Ishikawa (cell line): ENCODE results near the gene PCMTD2.

ENCODE experiments used
- CEBPB ChIP-seq: IDR thresholded peaks from 2 replicates; pipeline ENCODE4 v1.6.1; 2012
- CREB1 ChIP-seq: IDR thresholded peaks from 2 replicates; pipeline ENCODE4 v1.6.1; 2012; ENCODE audit warnings: low read depth
- EP300 ChIP-seq: IDR thresholded peaks from 2 replicates; pipeline ENCODE4 v1.6.1; 2012; ENCODE audit warnings: borderline replicate concordance
- MAX ChIP-seq: IDR thresholded peaks from 2 replicates; pipeline ENCODE4 v1.6.1; 2012
- NFIC ChIP-seq: IDR thresholded peaks from 2 replicates; pipeline ENCODE4 v1.6.1; 2012
- RAD21 ChIP-seq: IDR thresholded peaks from 2 replicates; pipeline ENCODE4 v1.6.1; 2012; ENCODE audit warnings: low read depth
- REST ChIP-seq: IDR thresholded peaks from 2 replicates; pipeline ENCODE4 v1.6.1; 2012; ENCODE audit warnings: low read depth, mild to moderate bottlenecking
- TAF1 ChIP-seq: IDR thresholded peaks from 2 replicates; pipeline ENCODE4 v1.6.1; 2012; ENCODE audit warnings: low read depth, mild to moderate bottlenecking
- TCF12 ChIP-seq: IDR thresholded peaks from 2 replicates; pipeline ENCODE4 v1.6.1; 2012; ENCODE audit warnings: low read depth
- USF1 ChIP-seq: IDR thresholded peaks from 2 replicates; pipeline ENCODE4 v1.6.1; 2012
- YY1 ChIP-seq: IDR thresholded peaks from 2 replicates; pipeline ENCODE4 v1.6.1; 2012; ENCODE audit warnings: low read depth
- ZBTB7A ChIP-seq: IDR thresholded peaks from 2 replicates; pipeline ENCODE4 v1.6.1; 2012; ENCODE audit warnings: low read depth

GRCh38 chr20:64242003-64242796, 13.3 kb upstream of the PCMTD2 start:
- no peak for TF ChIP-seq MAX
- no peak for TF ChIP-seq EP300
- no peak for TF ChIP-seq REST
- TF ChIP-seq ZBTB7A, result no peak
- no peak for TF ChIP-seq YY1
- no peak for TF ChIP-seq TCF12
- TF ChIP-seq RAD21, result no peak
- TF ChIP-seq TAF1, result no peak
- no peak for TF ChIP-seq CREB1
- TF ChIP-seq USF1, result no peak
- no peak for TF ChIP-seq NFIC
- TF ChIP-seq CEBPB, result no peak
